Panc1 (cell line): Measurements from ENCODE around the gene GUCY1A2.

Experiments used
- TF ChIP-seq, protein P1 (sequence below): fragments of 450-650 bp; IDR thresholded peaks from 2 replicates; pipeline ENCODE4 v1.5.1; 2017; ENCODE audit warnings: mild to moderate bottlenecking
- TF ChIP-seq, protein P2 (sequence below), 2 experiments: IDR thresholded peaks; 2 replicates each; pipeline ENCODE4 v1.6.1; 2011 to 2012; ENCODE audit warnings: low read depth in 2 of 2, control low read depth in 1 of 2, low read length in 1 of 2, mild to moderate bottlenecking in 1 of 2, moderate library complexity in 1 of 2; ENCODE audit not compliant: insufficient read depth in 1 of 2

DNA sequence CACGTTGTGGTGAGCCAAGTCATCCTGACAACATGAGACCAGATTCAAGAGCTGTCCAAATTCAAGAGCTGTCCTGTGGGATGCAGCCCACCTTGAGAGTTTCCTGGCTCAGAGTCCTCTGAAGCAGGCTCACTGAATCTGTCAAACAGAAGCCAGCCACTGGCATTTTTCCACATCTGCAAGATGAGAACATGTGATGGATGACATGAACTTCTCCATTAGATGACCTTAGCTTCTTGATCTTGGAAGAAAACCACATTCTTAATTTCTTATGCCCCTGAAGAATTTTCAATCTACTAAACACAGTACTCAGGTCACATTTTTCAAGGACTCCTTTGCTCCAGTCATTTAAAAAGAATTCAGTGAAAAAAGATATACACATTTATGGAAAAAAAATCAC is 291.0 kb downstream of the GUCY1A2 start:
- TF ChIP-seq, protein P1, sequence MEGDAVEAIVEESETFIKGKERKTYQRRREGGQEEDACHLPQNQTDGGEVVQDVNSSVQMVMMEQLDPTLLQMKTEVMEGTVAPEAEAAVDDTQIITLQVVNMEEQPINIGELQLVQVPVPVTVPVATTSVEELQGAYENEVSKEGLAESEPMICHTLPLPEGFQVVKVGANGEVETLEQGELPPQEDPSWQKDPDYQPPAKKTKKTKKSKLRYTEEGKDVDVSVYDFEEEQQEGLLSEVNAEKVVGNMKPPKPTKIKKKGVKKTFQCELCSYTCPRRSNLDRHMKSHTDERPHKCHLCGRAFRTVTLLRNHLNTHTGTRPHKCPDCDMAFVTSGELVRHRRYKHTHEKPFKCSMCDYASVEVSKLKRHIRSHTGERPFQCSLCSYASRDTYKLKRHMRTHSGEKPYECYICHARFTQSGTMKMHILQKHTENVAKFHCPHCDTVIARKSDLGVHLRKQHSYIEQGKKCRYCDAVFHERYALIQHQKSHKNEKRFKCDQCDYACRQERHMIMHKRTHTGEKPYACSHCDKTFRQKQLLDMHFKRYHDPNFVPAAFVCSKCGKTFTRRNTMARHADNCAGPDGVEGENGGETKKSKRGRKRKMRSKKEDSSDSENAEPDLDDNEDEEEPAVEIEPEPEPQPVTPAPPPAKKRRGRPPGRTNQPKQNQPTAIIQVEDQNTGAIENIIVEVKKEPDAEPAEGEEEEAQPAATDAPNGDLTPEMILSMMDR, result no peak
- TF ChIP-seq, protein P2, sequence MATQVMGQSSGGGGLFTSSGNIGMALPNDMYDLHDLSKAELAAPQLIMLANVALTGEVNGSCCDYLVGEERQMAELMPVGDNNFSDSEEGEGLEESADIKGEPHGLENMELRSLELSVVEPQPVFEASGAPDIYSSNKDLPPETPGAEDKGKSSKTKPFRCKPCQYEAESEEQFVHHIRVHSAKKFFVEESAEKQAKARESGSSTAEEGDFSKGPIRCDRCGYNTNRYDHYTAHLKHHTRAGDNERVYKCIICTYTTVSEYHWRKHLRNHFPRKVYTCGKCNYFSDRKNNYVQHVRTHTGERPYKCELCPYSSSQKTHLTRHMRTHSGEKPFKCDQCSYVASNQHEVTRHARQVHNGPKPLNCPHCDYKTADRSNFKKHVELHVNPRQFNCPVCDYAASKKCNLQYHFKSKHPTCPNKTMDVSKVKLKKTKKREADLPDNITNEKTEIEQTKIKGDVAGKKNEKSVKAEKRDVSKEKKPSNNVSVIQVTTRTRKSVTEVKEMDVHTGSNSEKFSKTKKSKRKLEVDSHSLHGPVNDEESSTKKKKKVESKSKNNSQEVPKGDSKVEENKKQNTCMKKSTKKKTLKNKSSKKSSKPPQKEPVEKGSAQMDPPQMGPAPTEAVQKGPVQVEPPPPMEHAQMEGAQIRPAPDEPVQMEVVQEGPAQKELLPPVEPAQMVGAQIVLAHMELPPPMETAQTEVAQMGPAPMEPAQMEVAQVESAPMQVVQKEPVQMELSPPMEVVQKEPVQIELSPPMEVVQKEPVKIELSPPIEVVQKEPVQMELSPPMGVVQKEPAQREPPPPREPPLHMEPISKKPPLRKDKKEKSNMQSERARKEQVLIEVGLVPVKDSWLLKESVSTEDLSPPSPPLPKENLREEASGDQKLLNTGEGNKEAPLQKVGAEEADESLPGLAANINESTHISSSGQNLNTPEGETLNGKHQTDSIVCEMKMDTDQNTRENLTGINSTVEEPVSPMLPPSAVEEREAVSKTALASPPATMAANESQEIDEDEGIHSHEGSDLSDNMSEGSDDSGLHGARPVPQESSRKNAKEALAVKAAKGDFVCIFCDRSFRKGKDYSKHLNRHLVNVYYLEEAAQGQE (IDR thresholded peaks at IDR 0.05; ENCODE audit: insufficient read depth in 1 of 2, low read depth in 2 of 2, low read length in 1 of 2), result no peak
